PC-9 (cell line): ENCODE data around the gene TMEM208. TPM values are rescaled to one million over a fixed set of nuclear protein-coding genes. Genes with fewer than 3 reads are reported as not detected.
A peak's percentile ranks its signal among the peaks of the same experiment; 100 is the strongest.

ENCODE experiments used
- BruUV-seq: library from RNA; stranded (reverse); fragments of 400-500 nt; replicated peaks from 2 replicates; lab custom pipeline; 2021; lab: Mats Ljungman, UMichigan
- CTCF ChIA-PET: fragments of 300-600 bp; sonication (Branson Sonifier 250); formaldehyde crosslinking; loops from one replicate; lab custom pipeline; 2022; ENCODE audit warnings: antibody characterized with exemption; lab: Charles Lee
- POLR2A ChIA-PET: fragments of 300-600 bp; sonication (Branson Sonifier 250); formaldehyde crosslinking; loops from one replicate; lab custom pipeline; 2022; ENCODE audit warnings: antibody characterized with exemption; ENCODE audit not compliant: unreplicated experiment; lab: Charles Lee
- DNase-seq, 2 experiments: peaks; one replicate each; pipeline versions ENCODE4 v3.0.0 to v3.0.0-alpha.2; 2015 to 2022; ENCODE audit warnings: mixed read lengths in 1 of 2
- H2AFZ ChIP-seq: fragments of 200-600 bp; sonication (generic); 2 replicates; pipeline ENCODE4 v1.8.1; 2017; ENCODE audit warnings: antibody characterized with exemption
- H3F3A ChIP-seq: fragments of 200-600 bp; sonication (generic); 2 replicates; pipeline ENCODE4 v1.8.1; 2017; ENCODE audit warnings: antibody characterized with exemption, mild to moderate bottlenecking, low read depth; ENCODE audit not compliant: insufficient read depth
- H3K27ac ChIP-seq: fragments of 200-600 bp; sonication (generic); 2 replicates; pipeline ENCODE4 v1.6.1; 2016; ENCODE audit warnings: mixed run types
- H3K27me3 ChIP-seq: fragments of 200-600 bp; sonication (generic); 2 replicates; pipeline ENCODE4 v1.6.1; 2016; ENCODE audit warnings: low read depth, mixed run types; ENCODE audit not compliant: insufficient read depth
- H3K36me3 ChIP-seq: fragments of 200-600 bp; sonication (generic); 2 replicates; pipeline ENCODE4 v1.6.1; 2016; ENCODE audit warnings: low read depth, mixed run types
- H3K4me1 ChIP-seq: fragments of 200-600 bp; sonication (generic); replicated peaks from 2 replicates; pipeline ENCODE4 v1.6.1; 2016; ENCODE audit warnings: mixed run types; ENCODE audit not compliant: insufficient read depth
- H3K4me2 ChIP-seq: fragments of 200-600 bp; sonication (generic); 2 replicates; pipeline ENCODE4 v1.6.1; 2017; ENCODE audit warnings: mixed run types
- H3K4me3 ChIP-seq: fragments of 200-600 bp; sonication (generic); 2 replicates; pipeline ENCODE4 v1.6.1; 2016; ENCODE audit warnings: mixed run types
- H3K79me2 ChIP-seq: fragments of 200-600 bp; sonication (generic); 2 replicates; pipeline ENCODE4 v1.6.1; 2017; ENCODE audit warnings: low read depth, mixed run types
- H3K9me2 ChIP-seq: fragments of 200-600 bp; sonication (generic); 2 replicates; pipeline ENCODE4 v1.8.1; 2017; ENCODE audit warnings: mild to moderate bottlenecking; ENCODE audit not compliant: insufficient read depth
- H3K9me3 ChIP-seq: fragments of 200-600 bp; sonication (generic); 2 replicates; pipeline ENCODE4 v1.8.1; 2016; ENCODE audit warnings: low read depth; ENCODE audit not compliant: insufficient read depth
- H4K20me1 ChIP-seq: fragments of 200-600 bp; sonication (generic); 2 replicates; pipeline ENCODE4 v1.8.1; 2017; ENCODE audit not compliant: insufficient read depth
- CTCF ChIP-seq: fragments of 200-600 bp; sonication (generic); conservative IDR thresholded peaks from 2 replicates; pipeline ENCODE4 v1.6.1; 2017; ENCODE audit warnings: mixed run types, antibody characterized with exemption, mild to moderate bottlenecking, moderate library complexity
- EZH2 ChIP-seq: fragments of 200-600 bp; sonication (generic); IDR thresholded peaks from 2 replicates; pipeline ENCODE4 v1.8.0; 2017; ENCODE audit warnings: antibody characterized with exemption, low read depth
- intact Hi-C: fragments of 100-400 bp; cut with micrococcal nuclease; formaldehyde crosslinking; loops from one replicate; pipeline ENCODE4 v1.10.0; 2022; ENCODE audit not compliant: unreplicated experiment
- total RNA-seq: library from RNA; stranded (reverse); gene quantifications from 2 replicates; pipeline ENCODE4 v1.2.3, GENCODE V29; 2021

Gene TMEM208
- total RNA-seq, 1 experiment from 2014 or later, result 39.5 TPM

DNA sequence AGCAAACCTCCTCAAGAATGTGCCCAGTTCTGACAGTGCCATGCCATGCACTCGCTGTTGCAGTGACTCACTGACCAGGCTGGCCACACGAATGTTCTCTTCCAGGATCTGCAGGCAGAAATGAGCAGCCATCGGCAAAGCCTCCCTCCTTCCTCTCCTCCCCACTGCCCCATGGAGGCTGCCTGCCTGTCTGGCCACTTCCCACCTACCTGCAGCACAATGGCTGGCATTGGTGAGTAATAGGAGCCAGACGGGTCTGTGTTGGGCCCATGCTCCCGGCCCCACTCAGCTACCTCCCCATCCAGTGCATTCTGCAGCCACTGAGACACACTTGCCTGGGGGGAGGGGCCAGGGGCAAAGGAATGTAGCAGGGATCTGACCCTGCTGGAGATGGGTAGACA, 40.4 kb upstream of the TMEM208 start:
- H3K4me1 ChIP-seq, result peaks cover 40% of the 10 kb centered on the region
- H3K79me2 ChIP-seq, result peaks cover 16% of the 10 kb centered on the region
- peak overlapping the region; percentile 46 for H3K4me2 ChIP-seq
- H2AFZ ChIP-seq, result no peak overlapping the region
- no peaks in the 10 kb centered on the region for H3K9me3 ChIP-seq
- intact Hi-C loops, result no loop called here
- no peaks in the 10 kb centered on the region for H3K27me3 ChIP-seq
- no peak for TF ChIP-seq EZH2
- no peak for TF ChIP-seq CTCF
- BruUV-seq, result no TSS peak
- peaks cover 20% of the 10 kb centered on the region; the same call in 1 of the 2 replicates for H3F3A ChIP-seq
- no peak overlapping the region for H3K27ac ChIP-seq
- no peaks in the 10 kb centered on the region for H3K36me3 ChIP-seq
- POLR2A ChIA-PET, result interaction anchor here (0.6 kb wide), 1 partner anchor 8 kb away, joined by 3 read pairs; no protein-coding TSS in a partner anchor
- no peaks in the 10 kb centered on the region for H3K9me2 ChIP-seq
- CTCF ChIA-PET, result interaction anchor here (1.0 kb wide), 1 partner anchor 60 kb away, joined by 4 read pairs; no protein-coding TSS in a partner anchor
- DNase-seq, result peak; percentile 57 to 65
- H3K4me3 ChIP-seq, result no peak overlapping the region
- no peaks in the 10 kb centered on the region for H4K20me1 ChIP-seq

DNA sequence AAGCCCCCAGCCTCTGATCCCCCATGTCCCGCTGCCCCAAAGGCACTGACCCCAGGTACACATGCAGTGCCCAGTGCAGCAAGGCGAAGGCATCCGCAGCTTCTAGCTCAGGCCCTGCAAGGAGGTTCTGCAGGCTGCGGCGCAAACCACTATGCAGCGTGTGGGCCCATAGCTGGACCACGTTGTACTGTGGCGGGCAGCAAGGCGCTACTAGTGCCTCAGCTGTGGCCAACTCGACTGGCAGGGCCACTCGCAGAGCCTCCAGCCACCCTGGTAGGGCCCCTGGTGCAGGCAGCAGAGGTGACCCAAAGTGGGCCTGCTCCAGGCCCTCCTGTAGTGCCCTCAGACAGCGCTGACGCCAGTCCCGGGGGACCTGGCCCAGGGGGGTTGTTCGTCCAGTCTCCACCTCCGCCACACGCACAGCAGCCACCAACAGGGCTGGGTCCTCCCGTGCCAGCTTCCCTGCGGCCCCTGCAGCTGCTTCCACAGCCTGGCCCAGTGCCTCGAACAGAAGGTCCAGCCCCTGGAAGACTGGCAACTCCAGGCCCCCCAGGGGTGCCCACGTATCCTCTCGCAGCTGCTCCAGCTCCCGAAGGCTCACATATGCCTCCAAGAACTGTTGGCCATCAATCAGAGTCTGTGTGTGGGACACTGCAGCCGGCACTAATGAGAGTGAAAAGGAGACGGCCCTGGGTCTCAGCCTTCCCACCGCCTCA, 39.6 kb upstream of the TMEM208 start:
- CTCF ChIA-PET, result interaction anchor here (1.0 kb wide), 1 partner anchor 60 kb away, joined by 4 read pairs; no protein-coding TSS in a partner anchor
- no peaks in the 10 kb centered on the region for H4K20me1 ChIP-seq
- intact Hi-C loops, result no loop called here
- H3F3A ChIP-seq, result peaks cover 20% of the 10 kb centered on the region; the same call in 1 of the 2 replicates
- POLR2A ChIA-PET, result interaction anchor here (0.6 kb wide), 1 partner anchor 9 kb away, joined by 3 read pairs; no protein-coding TSS in a partner anchor
- no peaks in the 10 kb centered on the region for H3K9me3 ChIP-seq
- H3K4me3 ChIP-seq, result no peak overlapping the region
- no peak overlapping the region for H3K27ac ChIP-seq
- H3K36me3 ChIP-seq, result no peaks in the 10 kb centered on the region
- peak overlapping the region; percentile 46 for H3K4me2 ChIP-seq
- peaks cover 12% of the 10 kb centered on the region for H3K79me2 ChIP-seq
- H2AFZ ChIP-seq, result no peak overlapping the region
- DNase-seq, result no peak
- TF ChIP-seq CTCF (no peak), EZH2 (no peak)
- BruUV-seq, result no TSS peak
- no peaks in the 10 kb centered on the region for H3K9me2 ChIP-seq
- no peaks in the 10 kb centered on the region for H3K27me3 ChIP-seq
- H3K4me1 ChIP-seq, result peaks cover 40% of the 10 kb centered on the region

DNA sequence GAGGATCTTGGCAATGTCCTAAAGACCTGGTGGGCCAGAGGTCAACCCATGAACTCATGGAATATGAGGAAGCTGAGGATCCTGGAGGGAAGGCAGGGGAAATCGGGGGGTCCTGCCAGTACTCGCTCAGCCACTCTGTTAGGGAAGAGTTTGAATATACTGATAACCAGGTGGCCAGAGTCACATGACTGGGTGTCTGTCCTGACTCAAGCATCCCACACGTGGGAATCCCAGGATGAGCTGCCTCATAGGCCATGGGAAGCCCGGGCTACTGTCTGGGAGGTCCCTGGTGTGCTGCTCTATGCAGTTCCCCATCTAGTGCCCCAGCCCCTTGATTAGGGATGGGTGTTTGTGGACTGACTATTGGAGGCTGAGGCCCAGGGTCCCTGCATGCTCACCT, 38.6 kb upstream of the TMEM208 start:
- Histone ChIP-seq H3K27ac (no peak overlapping the region), H3K27me3 (no peaks in the 10 kb centered on the region), H3K4me1 (peaks cover 36% of the 10 kb centered on the region), H3K79me2 (peaks cover 13% of the 10 kb centered on the region), H3F3A (peaks cover 16% of the 10 kb centered on the region; the same call in 1 of the 2 replicates), H2AFZ (no peak overlapping the region), H3K4me3 (no peak overlapping the region), H3K36me3 (no peaks in the 10 kb centered on the region), H4K20me1 (peaks cover 2% of the 10 kb centered on the region; the same call in 1 of the 2 replicates), H3K9me2 (no peaks in the 10 kb centered on the region), H3K9me3 (no peaks in the 10 kb centered on the region), H3K4me2 (no peak overlapping the region)
- CTCF ChIA-PET, result no interaction called here
- BruUV-seq, result no TSS peak
- no peak for TF ChIP-seq EZH2
- TF ChIP-seq CTCF, result no peak
- intact Hi-C loops, result no loop called here
- POLR2A ChIA-PET, result no interaction called here
- peak in 1 of 2 experiments; percentile 20 for DNase-seq
